Astrocyte (in vitro differentiated cells and primary cell): ENCODE results near the gene SUSD5.

Experiments used
- CTCF ChIP-seq: IDR thresholded peaks from 2 replicates; pipeline ENCODE4 v1.5.1; 2011; ENCODE audit warnings: low read depth, mild to moderate bottlenecking, inconsistent platforms, low read length, moderate library complexity; ENCODE audit not compliant: insufficient read depth
- EZH2 ChIP-seq: IDR thresholded peaks from 2 replicates; pipeline ENCODE4 v1.6.1; 2012; ENCODE audit warnings: mild to moderate bottlenecking, low read length, inconsistent platforms; ENCODE audit not compliant: insufficient read depth

GRCh38 chr3:33153782-33154181 lies 64.8 kb downstream of the SUSD5 start:
- TF ChIP-seq CTCF = no peak
- no peak for TF ChIP-seq EZH2
